ENCODE measurements around the gene BAG2. TPM values are rescaled to one million over a fixed set of nuclear protein-coding genes. Genes with fewer than 3 reads are reported as not detected.

The BAG2 gene
- polyA plus RNA-seq, 1 donor (not counting 4 experiments of a cell fraction or from before 2014, with no cell fraction given), result 1.6 TPM

GRCh38 chr6:57210060-57210459 lies 37.9 kb downstream of the BAG2 start:
- DNase-seq (ENCODE audit: low read depth, low spot score), result no peak
- Histone ChIP-seq H3K9ac (ENCODE audit: control insufficient read depth, extremely low read depth, insufficient read depth, low read length) (no peak overlapping the region), H3K4me3 (ENCODE audit: control insufficient read depth in 2 of 3, extremely low read depth in 1 of 3, insufficient read depth in 2 of 3, low read depth in 1 of 3, low read length in 3 of 3) (no peak overlapping the region), H3K27me3 (ENCODE audit: control insufficient read depth, extremely low read depth, insufficient read depth, low read length) (no peaks in the 10 kb centered on the region), H3K4me2 (ENCODE audit: control insufficient read depth, extremely low read depth, insufficient read depth, low read depth, low read length) (no peak overlapping the region), H3K4me1 (ENCODE audit: control insufficient read depth, extremely low read depth, insufficient read depth, low read length) (no peaks in the 10 kb centered on the region), H2AFZ (ENCODE audit: control insufficient read depth, low read length) (no peak overlapping the region), H3K9me3 (ENCODE audit: control insufficient read depth, low read depth, low read length) (no peaks in the 10 kb centered on the region), H3K79me2 (ENCODE audit: control insufficient read depth, insufficient read depth, low read length) (peaks cover 26% of the 10 kb centered on the region), H3K36me3 (ENCODE audit: control insufficient read depth in 2 of 2, extremely low read depth in 1 of 2, insufficient read depth in 2 of 2, low read length in 2 of 2) (no peaks in the 10 kb centered on the region), H3K27ac (ENCODE audit: control insufficient read depth, insufficient read depth, low read length) (no peak overlapping the region), H3K9me1 (ENCODE audit: control insufficient read depth, extremely low read depth, insufficient read depth, low read length) (no peaks in the 10 kb centered on the region), H4K20me1 (ENCODE audit: control insufficient read depth, extremely low read depth, insufficient read depth, low read length) (no peaks in the 10 kb centered on the region)
- dilution Hi-C loops (cut with MboI; ENCODE audit: extremely low pct_ligation_motif_present, low sequenced_read_pairs), result no loop called here
- FAIRE-seq, result no peak
- TF ChIP-seq CTCF (optimal IDR thresholded peaks at IDR 0.05 in 1 of 3, IDR thresholded peaks at IDR 0.05 in 1 of 3, conservative IDR thresholded peaks at IDR 0.05 in 1 of 3; ENCODE audit: extremely low read depth in 1 of 3, insufficient read depth in 2 of 3, low read length in 3 of 3), result no peak
- no peak for TF ChIP-seq EZH2 (IDR thresholded peaks at IDR 0.05; ENCODE audit: low read length)

- DNase-seq (ENCODE audit: low read depth, low spot score), result no peak
- no peak for TF ChIP-seq CTCF (optimal IDR thresholded peaks at IDR 0.05 in 1 of 3, IDR thresholded peaks at IDR 0.05 in 1 of 3, conservative IDR thresholded peaks at IDR 0.05 in 1 of 3; ENCODE audit: extremely low read depth in 1 of 3, insufficient read depth in 2 of 3, low read length in 3 of 3)
- no peak for TF ChIP-seq EZH2 (IDR thresholded peaks at IDR 0.05; ENCODE audit: low read length)
- H3K27me3 ChIP-seq (ENCODE audit: control insufficient read depth, extremely low read depth, insufficient read depth, low read length), result no peaks in the 10 kb centered on the region
- H2AFZ ChIP-seq (ENCODE audit: control insufficient read depth, low read length), result no peak overlapping the region
- dilution Hi-C loops (cut with MboI; ENCODE audit: extremely low pct_ligation_motif_present, low sequenced_read_pairs), result no loop called here
- H3K9me1 ChIP-seq (ENCODE audit: control insufficient read depth, extremely low read depth, insufficient read depth, low read length), result no peaks in the 10 kb centered on the region
- H3K27ac ChIP-seq (ENCODE audit: control insufficient read depth, insufficient read depth, low read length), result no peak overlapping the region
- no peaks in the 10 kb centered on the region for H4K20me1 ChIP-seq (ENCODE audit: control insufficient read depth, extremely low read depth, insufficient read depth, low read length)
- H3K36me3 ChIP-seq (ENCODE audit: control insufficient read depth in 2 of 2, extremely low read depth in 1 of 2, insufficient read depth in 2 of 2, low read length in 2 of 2), result no peaks in the 10 kb centered on the region
- H3K9me3 ChIP-seq (ENCODE audit: control insufficient read depth, low read depth, low read length), result no peaks in the 10 kb centered on the region
- FAIRE-seq, result no peak
- H3K9ac ChIP-seq (ENCODE audit: control insufficient read depth, extremely low read depth, insufficient read depth, low read length), result no peak overlapping the region
- no peak overlapping the region for H3K4me2 ChIP-seq (ENCODE audit: control insufficient read depth, extremely low read depth, insufficient read depth, low read depth, low read length)
- peaks cover 72% of the 10 kb centered on the region for H3K79me2 ChIP-seq (ENCODE audit: control insufficient read depth, insufficient read depth, low read length)
- peaks cover 17% of the 10 kb centered on the region for H3K4me1 ChIP-seq (ENCODE audit: control insufficient read depth, extremely low read depth, insufficient read depth, low read length)
- H3K4me3 ChIP-seq (ENCODE audit: control insufficient read depth in 2 of 3, extremely low read depth in 1 of 3, insufficient read depth in 2 of 3, low read depth in 1 of 3, low read length in 3 of 3), result no peak overlapping the region
Observed at GRCh38 chr6:57215260-57215659, 43.1 kb downstream of the BAG2 start.
